BJ (cell line): Measurements from ENCODE around the gene CNTN2. TPM values are rescaled to one million over a fixed set of nuclear protein-coding genes. Genes with fewer than 3 reads are reported as not detected.

ENCODE experiments used
- CTCF ChIA-PET: fragments of 350-600 bp; formaldehyde crosslinking; extraction: SDS; loops from one replicate; lab custom pipeline; 2021; ENCODE audit warnings: antibody characterized with exemption, inconsistent platforms; lab: Yijun Ruan, JAX
- POLR2A ChIA-PET: fragments of 300-600 bp; sonication (Branson Sonifier 250); formaldehyde crosslinking; extraction: SDS; loops from one replicate; lab custom pipeline; 2021; ENCODE audit warnings: antibody characterized with exemption; lab: Charles Lee
- DNase-seq: peaks from one replicate; pipeline ENCODE4 v3.0.0-alpha.2; 2011; ENCODE audit warnings: low read depth
- H3K27me3 ChIP-seq: 2 replicates; pipeline ENCODE4 v1.6.0; 2011; ENCODE audit warnings: low read length; ENCODE audit not compliant: control insufficient read depth, insufficient read depth
- H3K36me3 ChIP-seq: 2 replicates; pipeline ENCODE4 v1.5.1; 2011; ENCODE audit warnings: low read length; ENCODE audit not compliant: control insufficient read depth, insufficient read depth
- H3K4me3 ChIP-seq: 2 replicates; pipeline ENCODE4 v1.5.1; 2011; ENCODE audit warnings: low read depth, mild to moderate bottlenecking, control low read depth, low read length
- CTCF ChIP-seq: IDR thresholded peaks from 2 replicates; pipeline ENCODE4 v1.5.1; 2011; ENCODE audit warnings: low read depth, mild to moderate bottlenecking, control low read depth, inconsistent platforms, low read length, moderate library complexity; ENCODE audit not compliant: insufficient read depth
- polyA plus RNA-seq: library from polyadenylated mRNA; depleted of rRNA; stranded (reverse); fragments of >200 nt; gene quantifications from 2 replicates; pipeline ENCODE4 v1.2.3, GENCODE V29; 2011

Gene CNTN2
- polyA plus RNA-seq, 1 experiment, result not detected

GRCh38 chr1:205028924-205029323, 14.1 kb upstream of the CNTN2 start:
- peaks cover 33% of the 10 kb centered on the region for H3K27me3 ChIP-seq
- no peak overlapping the region for H3K4me3 ChIP-seq
- DNase-seq, result no peak
- TF ChIP-seq CTCF, result no peak
- ChIA-PET POLR2A (no interaction called here), CTCF (interaction anchor here (1.0 kb wide), 1 partner anchor 33 kb away, joined by 4 read pairs; no protein-coding TSS in a partner anchor)
- no peaks in the 10 kb centered on the region for H3K36me3 ChIP-seq

GRCh38 chr1:205030241-205030640, 12.8 kb upstream of the CNTN2 start:
- ChIA-PET CTCF (interaction anchor here (2.9 kb wide), 1 partner anchor 32 kb away, joined by 13 read pairs; no protein-coding TSS in a partner anchor), POLR2A (no interaction called here)
- no peak for DNase-seq
- TF ChIP-seq CTCF, result no peak
- H3K4me3 ChIP-seq, result no peak overlapping the region
- H3K27me3 ChIP-seq, result peaks cover 34% of the 10 kb centered on the region
- H3K36me3 ChIP-seq, result no peaks in the 10 kb centered on the region

GRCh38 chr1:205030896-205031295, 12.1 kb upstream of the CNTN2 start:
- H3K36me3 ChIP-seq, result no peaks in the 10 kb centered on the region
- ChIA-PET CTCF (interaction anchor here (2.9 kb wide), 1 partner anchor 31 kb away, joined by 13 read pairs; no protein-coding TSS in a partner anchor), POLR2A (no interaction called here)
- H3K27me3 ChIP-seq, result peaks cover 34% of the 10 kb centered on the region
- TF ChIP-seq CTCF, result no peak
- H3K4me3 ChIP-seq, result no peak overlapping the region
- DNase-seq, result no peak

GRCh38 chr1:205032508-205032907, 10.5 kb upstream of the CNTN2 start:
- ChIA-PET POLR2A (no interaction called here), CTCF (interaction anchor here (1.0 kb wide), 1 partner anchor 14 kb away, joined by 4 read pairs; no protein-coding TSS in a partner anchor)
- Histone ChIP-seq H3K36me3 (no peaks in the 10 kb centered on the region), H3K27me3 (peaks cover 32% of the 10 kb centered on the region), H3K4me3 (no peak overlapping the region)
- TF ChIP-seq CTCF, result no peak
- DNase-seq, result no peak

- TF ChIP-seq CTCF, result no peak
- CTCF ChIA-PET, result interaction anchor here (0.9 to 1.2 kb wide), 2 partner anchors 24 to 50 kb away, joined by 3 read pairs; no protein-coding TSS in a partner anchor
- Histone ChIP-seq H3K36me3 (no peaks in the 10 kb centered on the region), H3K27me3 (peaks cover 21% of the 10 kb centered on the region), H3K4me3 (no peak overlapping the region)
- no peak for DNase-seq
- POLR2A ChIA-PET, result no interaction called here
Measured at GRCh38 chr1:205037539-205037938, 5.5 kb upstream of the CNTN2 start.
